ENCODE results near the gene TLK2. TPM values are rescaled to one million over a fixed set of nuclear protein-coding genes. Genes with fewer than 3 reads are reported as not detected.
"Not testable (repeated sequence)": the region's sequence is repeated elsewhere in the genome, so short reads cannot be mapped to it uniquely, and the experiment has no call there.

The TLK2 gene
- total RNA-seq, 5 donors from 2014 or later (not counting 1 experiment from before 2014, with no cell fraction given): 46.8 to 82.2 (median 54.7) TPM

GRCh38 chr17:62496344-62496743 lies 17.7 kb downstream of the TLK2 start:
- H3K27ac Mint-ChIP-seq; H3K4me3 ChIP-seq (ENCODE audit: control insufficient read depth in 1 of 2, extremely low read depth in 1 of 2, low read length in 1 of 2); H3K36me3 ChIP-seq (ENCODE audit: control insufficient read depth in 2 of 2, extremely low read depth in 1 of 2, insufficient read depth in 1 of 2, low read length in 1 of 2); H3K36me3 Mint-ChIP-seq; DNase-seq; ATAC-seq (replicated peaks in 1 of 4); H3K27ac ChIP-seq (ENCODE audit: low read length); H3K4me3 Mint-ChIP-seq; H3K27me3 ChIP-seq (replicated peaks in 1 of 2; ENCODE audit: control insufficient read depth in 2 of 2, extremely low read depth in 1 of 2, insufficient read depth in 2 of 2, low read length in 1 of 2); H3K9me3 Mint-ChIP-seq; H3K27me3 Mint-ChIP-seq; CTCF ChIA-PET; POLR2A ChIA-PET; H3K9me3 ChIP-seq; H3K4me1 ChIP-seq (ENCODE audit: control insufficient read depth in 1 of 2, extremely low read depth in 1 of 2, insufficient read depth in 2 of 2, low read length in 2 of 2): not testable (repeated sequence)
- H3K4me1 Mint-ChIP-seq: peaks cover 23 to 49% (median 41%) of the 10 kb centered on the region in 3 donors
- 95% methylated on average over 4 of the region's 4 CpGs for whole genome bisulfite sequencing (ENCODE audit: insufficient coverage)

- H3K27me3 ChIP-seq (replicated peaks in 1 of 2; ENCODE audit: control insufficient read depth in 2 of 2, extremely low read depth in 1 of 2, insufficient read depth in 2 of 2, low read length in 1 of 2); DNase-seq; ATAC-seq (replicated peaks in 1 of 4); H3K4me3 ChIP-seq (ENCODE audit: control insufficient read depth in 1 of 2, extremely low read depth in 1 of 2, low read length in 1 of 2); H3K9me3 Mint-ChIP-seq; H3K27me3 Mint-ChIP-seq; H3K4me1 ChIP-seq (ENCODE audit: control insufficient read depth in 1 of 2, extremely low read depth in 1 of 2, insufficient read depth in 2 of 2, low read length in 2 of 2); H3K27ac Mint-ChIP-seq; H3K9me3 ChIP-seq; H3K36me3 ChIP-seq (ENCODE audit: control insufficient read depth in 2 of 2, extremely low read depth in 1 of 2, insufficient read depth in 1 of 2, low read length in 1 of 2); H3K4me3 Mint-ChIP-seq; H3K27ac ChIP-seq (ENCODE audit: low read length); H3K36me3 Mint-ChIP-seq; CTCF ChIA-PET; POLR2A ChIA-PET: not testable (repeated sequence)
- H3K4me1 Mint-ChIP-seq: peaks cover 25 to 34% (median 34%) of the 10 kb centered on the region in 3 donors
- no CpG with 5 or more reads among the region's 8 CpGs for WGBS (ENCODE audit: insufficient coverage)
Observed at GRCh38 chr17:62498796-62499195, 20.2 kb downstream of the TLK2 start.

GRCh38 chr17:62500463-62500862 lies 21.8 kb downstream of the TLK2 start:
- H3K27me3 ChIP-seq (replicated peaks in 1 of 2; ENCODE audit: control insufficient read depth in 2 of 2, extremely low read depth in 1 of 2, insufficient read depth in 2 of 2, low read length in 1 of 2); DNase-seq; H3K4me1 ChIP-seq (ENCODE audit: control insufficient read depth in 1 of 2, extremely low read depth in 1 of 2, insufficient read depth in 2 of 2, low read length in 2 of 2); ATAC-seq (replicated peaks in 1 of 4); H3K27ac ChIP-seq (ENCODE audit: low read length); H3K9me3 ChIP-seq; H3K9me3 Mint-ChIP-seq; H3K36me3 Mint-ChIP-seq; H3K4me3 ChIP-seq (ENCODE audit: control insufficient read depth in 1 of 2, extremely low read depth in 1 of 2, low read length in 1 of 2); H3K27me3 Mint-ChIP-seq; CTCF ChIA-PET; H3K27ac Mint-ChIP-seq; H3K4me3 Mint-ChIP-seq; H3K36me3 ChIP-seq (ENCODE audit: control insufficient read depth in 2 of 2, extremely low read depth in 1 of 2, insufficient read depth in 1 of 2, low read length in 1 of 2); POLR2A ChIA-PET: not testable (repeated sequence)
- WGBS (ENCODE audit: insufficient coverage): no CpG with 5 or more reads among the region's 1 CpG
- H3K4me1 Mint-ChIP-seq: peaks cover 29 to 33% (median 30%) of the 10 kb centered on the region in 3 donors

GRCh38 chr17:62504857-62505256 lies 26.2 kb downstream of the TLK2 start:
- POLR2A ChIA-PET; H3K4me1 ChIP-seq (ENCODE audit: control insufficient read depth in 1 of 2, extremely low read depth in 1 of 2, insufficient read depth in 2 of 2, low read length in 2 of 2); DNase-seq; H3K27me3 Mint-ChIP-seq; H3K36me3 ChIP-seq (ENCODE audit: control insufficient read depth in 2 of 2, extremely low read depth in 1 of 2, insufficient read depth in 1 of 2, low read length in 1 of 2); H3K27ac ChIP-seq (ENCODE audit: low read length); H3K9me3 Mint-ChIP-seq; H3K9me3 ChIP-seq; H3K4me3 ChIP-seq (ENCODE audit: control insufficient read depth in 1 of 2, extremely low read depth in 1 of 2, low read length in 1 of 2); H3K36me3 Mint-ChIP-seq; H3K27me3 ChIP-seq (replicated peaks in 1 of 2; ENCODE audit: control insufficient read depth in 2 of 2, extremely low read depth in 1 of 2, insufficient read depth in 2 of 2, low read length in 1 of 2); H3K27ac Mint-ChIP-seq; H3K4me3 Mint-ChIP-seq; CTCF ChIA-PET; ATAC-seq (replicated peaks in 1 of 4): not testable (repeated sequence)
- no CpG with 5 or more reads among the region's 8 CpGs for WGBS (ENCODE audit: insufficient coverage)
- peaks cover 45% of the 10 kb centered on the region in 3 donors for H3K4me1 Mint-ChIP-seq

GRCh38 chr17:62507191-62507836 lies 28.7 kb downstream of the TLK2 start:
- H3K9me3 ChIP-seq; H3K36me3 ChIP-seq (ENCODE audit: control insufficient read depth in 2 of 2, extremely low read depth in 1 of 2, insufficient read depth in 1 of 2, low read length in 1 of 2); H3K27me3 Mint-ChIP-seq; H3K4me3 ChIP-seq (ENCODE audit: control insufficient read depth in 1 of 2, extremely low read depth in 1 of 2, low read length in 1 of 2); CTCF ChIA-PET; H3K36me3 Mint-ChIP-seq; H3K9me3 Mint-ChIP-seq; DNase-seq; H3K27ac ChIP-seq (ENCODE audit: low read length); H3K4me1 ChIP-seq (ENCODE audit: control insufficient read depth in 1 of 2, extremely low read depth in 1 of 2, insufficient read depth in 2 of 2, low read length in 2 of 2); H3K27me3 ChIP-seq (replicated peaks in 1 of 2; ENCODE audit: control insufficient read depth in 2 of 2, extremely low read depth in 1 of 2, insufficient read depth in 2 of 2, low read length in 1 of 2); POLR2A ChIA-PET; ATAC-seq (replicated peaks in 1 of 4): not testable (repeated sequence)
- H3K4me1 Mint-ChIP-seq: peaks cover 49 to 61% (median 58%) of the 10 kb centered on the region in 3 donors
- peak overlapping the region; percentile 30 to 39 for H3K27ac Mint-ChIP-seq
- WGBS (ENCODE audit: insufficient coverage): 96% methylated on average over 3 of the region's 6 CpGs
- peak overlapping the region in 1 of 3 donors; percentile 26 for H3K4me3 Mint-ChIP-seq

GRCh38 chr17:62510247-62510819 lies 31.7 kb downstream of the TLK2 start:
- H3K4me3 ChIP-seq (ENCODE audit: control insufficient read depth in 1 of 2, extremely low read depth in 1 of 2, low read length in 1 of 2); H3K27me3 ChIP-seq (replicated peaks in 1 of 2; ENCODE audit: control insufficient read depth in 2 of 2, extremely low read depth in 1 of 2, insufficient read depth in 2 of 2, low read length in 1 of 2); H3K4me1 ChIP-seq (ENCODE audit: control insufficient read depth in 1 of 2, extremely low read depth in 1 of 2, insufficient read depth in 2 of 2, low read length in 2 of 2); DNase-seq; H3K9me3 Mint-ChIP-seq; CTCF ChIA-PET; H3K4me3 Mint-ChIP-seq; POLR2A ChIA-PET; H3K27ac ChIP-seq (ENCODE audit: low read length); H3K9me3 ChIP-seq; H3K27me3 Mint-ChIP-seq; H3K36me3 Mint-ChIP-seq; H3K36me3 ChIP-seq (ENCODE audit: control insufficient read depth in 2 of 2, extremely low read depth in 1 of 2, insufficient read depth in 1 of 2, low read length in 1 of 2): not testable (repeated sequence)
- Mint-ChIP-seq H3K4me1 (peaks cover 56 to 63% (median 56%) of the 10 kb centered on the region in 3 donors), H3K27ac (peak overlapping the region; percentile 33 to 34)
- no CpG with 5 or more reads among the region's 3 CpGs for WGBS (ENCODE audit: insufficient coverage)
- peak; percentile 34 to 49 (median 46) for ATAC-seq (replicated peaks in 1 of 4)

Measured in T-cell (primary cell).